WTC11 (cell line): ENCODE measurements around the gene CELF1. TPM values are rescaled to one million over a fixed set of nuclear protein-coding genes. Genes with fewer than 3 reads are reported as not detected.

Source experiments
- ATAC-seq: fragments of 200-7000 bp; cut with Tn5 transposase; 2 replicates; pipeline ENCODE4 v1.10.0; 2021; ENCODE audit warnings: mild to moderate bottlenecking, moderate library complexity
- CTCF ChIA-PET: fragments of 300-600 bp; sonication (Branson Sonifier 250); formaldehyde crosslinking; loops from one replicate; lab custom pipeline; 2021; ENCODE audit warnings: antibody characterized with exemption; lab: Charles Lee
- POLR2A ChIA-PET: fragments of 350-600 bp; sonication (Branson Sonifier 250); formaldehyde crosslinking; loops from one replicate; lab custom pipeline; 2021; ENCODE audit warnings: antibody characterized with exemption; lab: Charles Lee
- DNase-seq: peaks from one replicate; pipeline ENCODE4 v3.0.0; 2021; ENCODE audit warnings: low spot score
- H3K27ac Mint-ChIP-seq: 2 replicates; pipeline ENCODE4 v1.8.0; 2021; ENCODE audit warnings: mixed read lengths
- H3K27me3 Mint-ChIP-seq: 2 replicates; pipeline ENCODE4 v1.8.0; 2021; ENCODE audit warnings: low read depth, mild to moderate bottlenecking, moderate library complexity, mixed read lengths
- H3K36me3 Mint-ChIP-seq: 2 replicates; pipeline ENCODE4 v1.8.0; 2021; ENCODE audit warnings: mixed read lengths
- H3K4me1 Mint-ChIP-seq: 2 replicates; pipeline ENCODE4 v1.8.0; 2022; ENCODE audit warnings: mixed read lengths
- H3K4me3 Mint-ChIP-seq: 2 replicates; pipeline ENCODE4 v1.8.0; 2021; ENCODE audit warnings: mild to moderate bottlenecking, moderate library complexity, mixed read lengths
- H3K9me3 Mint-ChIP-seq: 2 replicates; pipeline ENCODE4 v1.8.0; 2021; ENCODE audit warnings: mixed read lengths
- CREB1 ChIP-seq: sonication (generic); formaldehyde crosslinking; IDR thresholded peaks from 2 replicates; pipeline ENCODE4 v1.8.0; 2023; ENCODE audit warnings: mild to moderate bottlenecking, missing genetic modification reagents
- HMGA2 ChIP-seq: fragments of 250-450 bp; sonication (Bioruptor Pico); IDR thresholded peaks from 2 replicates; pipeline ENCODE4 v1.4.0; 2021; ENCODE audit warnings: mild to moderate bottlenecking, moderate library complexity
- IRF2 ChIP-seq: sonication (generic); formaldehyde crosslinking; IDR thresholded peaks from 2 replicates; pipeline ENCODE4 v1.8.0; 2022; ENCODE audit warnings: low read depth, missing genetic modification reagents, borderline replicate concordance
- MXD4 ChIP-seq: fragments of 250-450 bp; sonication (Bioruptor Pico); IDR thresholded peaks from 2 replicates; pipeline ENCODE4 v1.8.0; 2021; ENCODE audit warnings: mild to moderate bottlenecking, moderate library complexity, borderline replicate concordance
- NR3C1 ChIP-seq: sonication (generic); formaldehyde crosslinking; conservative IDR thresholded peaks from 2 replicates; pipeline ENCODE4 v1.8.1; 2023; ENCODE audit warnings: low read depth, mild to moderate bottlenecking, missing genetic modification reagents
- OVOL2 ChIP-seq: fragments of 250-450 bp; sonication (Bioruptor Pico); IDR thresholded peaks from 2 replicates; pipeline ENCODE4 v1.9.0; 2021; ENCODE audit warnings: mild to moderate bottlenecking, borderline replicate concordance
- RORB ChIP-seq: fragments of 250-450 bp; sonication (Bioruptor Pico); IDR thresholded peaks from 2 replicates; pipeline ENCODE4 v1.9.0; 2021; ENCODE audit warnings: mild to moderate bottlenecking
- SMAD3 ChIP-seq: sonication (generic); formaldehyde crosslinking; IDR thresholded peaks from 2 replicates; pipeline ENCODE4 v1.8.0; 2022; ENCODE audit warnings: missing genetic modification reagents, mild to moderate bottlenecking, borderline replicate concordance
- TCF7 ChIP-seq: sonication (generic); formaldehyde crosslinking; IDR thresholded peaks from 2 replicates; pipeline ENCODE4 v1.8.0; 2022; ENCODE audit warnings: mild to moderate bottlenecking, low read depth, missing genetic modification reagents, moderate library complexity
- ZNF121 ChIP-seq: sonication (generic); formaldehyde crosslinking; IDR thresholded peaks from 2 replicates; pipeline ENCODE4 v1.8.0; 2023; ENCODE audit warnings: missing genetic modification reagents
- ZNF232 ChIP-seq: sonication (generic); formaldehyde crosslinking; IDR thresholded peaks from 2 replicates; pipeline ENCODE4 v1.8.0; 2022; ENCODE audit warnings: mild to moderate bottlenecking, missing genetic modification reagents
- ZNF671 ChIP-seq: fragments of 250-450 bp; sonication (Bioruptor Pico); IDR thresholded peaks from 2 replicates; pipeline ENCODE4 v1.8.0; 2021; ENCODE audit warnings: mild to moderate bottlenecking
- total RNA-seq: library from RNA; stranded (reverse); gene quantifications from 3 replicates; pipeline ENCODE4 v1.2.3, GENCODE V29; 2021
- TF ChIP-seq, protein P1 (sequence below): fragments of 250-450 bp; sonication (Bioruptor Pico); IDR thresholded peaks from 2 replicates; pipeline ENCODE4 v1.9.0; 2021; ENCODE audit warnings: mild to moderate bottlenecking
- TF ChIP-seq, protein P2 (sequence below): fragments of 200-600 bp; IDR thresholded peaks from 2 replicates; pipeline ENCODE4 v1.8.0; 2022; ENCODE audit warnings: antibody characterized with exemption
- TF ChIP-seq, protein P3 (sequence below): sonication (generic); formaldehyde crosslinking; IDR thresholded peaks from 2 replicates; pipeline ENCODE4 v1.8.0; 2022; ENCODE audit warnings: mild to moderate bottlenecking, missing genetic modification reagents
- TF ChIP-seq, protein P4 (sequence below): sonication (generic); formaldehyde crosslinking; IDR thresholded peaks from 2 replicates; pipeline ENCODE4 v1.8.1; 2023; ENCODE audit warnings: mild to moderate bottlenecking, missing genetic modification reagents
- TF ChIP-seq, protein P5 (sequence below): sonication (generic); formaldehyde crosslinking; IDR thresholded peaks from 2 replicates; pipeline ENCODE4 v1.8.1; 2022; ENCODE audit warnings: low read depth, mild to moderate bottlenecking, moderate library complexity, missing genetic modification reagents, borderline replicate concordance
- TF ChIP-seq, protein P6 (sequence below): sonication (generic); formaldehyde crosslinking; IDR thresholded peaks from 2 replicates; pipeline ENCODE4 v1.8.1; 2022; ENCODE audit warnings: mild to moderate bottlenecking, moderate library complexity, missing genetic modification reagents
- TF ChIP-seq, protein P7 (sequence below): sonication (generic); formaldehyde crosslinking; IDR thresholded peaks from 2 replicates; pipeline ENCODE4 v1.8.0; 2023; ENCODE audit warnings: missing genetic modification reagents
- TF ChIP-seq, protein P8 (sequence below): sonication (generic); formaldehyde crosslinking; IDR thresholded peaks from 2 replicates; pipeline ENCODE4 v1.8.1; 2022; ENCODE audit warnings: mild to moderate bottlenecking, missing genetic modification reagents, moderate library complexity, borderline replicate concordance

Gene CELF1
- total RNA-seq, 1 experiment from 2014 or later, result 177 TPM

DNA sequence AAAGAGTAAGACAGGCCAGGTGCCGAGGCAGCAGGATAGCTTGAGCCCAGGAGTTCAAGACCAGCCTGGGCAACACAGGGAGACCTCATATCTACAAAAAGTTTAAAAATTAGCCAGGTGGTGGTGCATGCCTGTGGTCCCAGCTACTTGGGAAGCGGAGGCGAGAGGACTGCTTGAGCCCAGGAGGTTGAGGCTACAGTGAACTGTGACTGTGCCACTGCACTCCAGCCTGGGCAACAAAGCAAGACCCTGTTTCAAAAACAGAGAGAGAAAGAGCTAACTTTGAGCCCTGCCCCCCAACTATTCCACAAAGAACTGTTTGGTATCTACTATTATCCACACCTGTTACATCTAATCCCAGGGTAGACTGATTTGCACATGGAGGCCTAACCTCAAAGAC is 54.8 kb downstream of the CELF1 start:
- TF ChIP-seq, protein P1, sequence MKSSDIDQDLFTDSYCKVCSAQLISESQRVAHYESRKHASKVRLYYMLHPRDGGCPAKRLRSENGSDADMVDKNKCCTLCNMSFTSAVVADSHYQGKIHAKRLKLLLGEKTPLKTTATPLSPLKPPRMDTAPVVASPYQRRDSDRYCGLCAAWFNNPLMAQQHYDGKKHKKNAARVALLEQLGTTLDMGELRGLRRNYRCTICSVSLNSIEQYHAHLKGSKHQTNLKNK (CRISPR knock-in tag), result no peak
- TF ChIP-seq TCF7 (no peak), ZNF121 (CRISPR knock-in tag) (peak; percentile 87)
- ATAC-seq (no peak), DNase-seq (no peak)
- no peak overlapping the region for H3K4me3 Mint-ChIP-seq
- 0 out of 2 replicates have a peak overlapping the region, but pooled peaks have one; percentile 11 for H3K27ac Mint-ChIP-seq
- H3K36me3 Mint-ChIP-seq, result peaks cover 6% of the 10 kb centered on the region
- no peaks in the 10 kb centered on the region for H3K9me3 Mint-ChIP-seq
- H3K4me1 Mint-ChIP-seq, result peaks cover 54% of the 10 kb centered on the region
- POLR2A ChIA-PET, result interaction anchor here (0.6 kb wide), 1 partner anchor 19 kb away, joined by 3 read pairs; no protein-coding TSS in a partner anchor
- CTCF ChIA-PET, result interaction anchor here (0.9 to 1.8 kb wide), 3 partner anchors 14 to 55 kb away, joined by 4 to 6 read pairs (median 5); no protein-coding TSS in a partner anchor
- no peaks in the 10 kb centered on the region for H3K27me3 Mint-ChIP-seq

DNA sequence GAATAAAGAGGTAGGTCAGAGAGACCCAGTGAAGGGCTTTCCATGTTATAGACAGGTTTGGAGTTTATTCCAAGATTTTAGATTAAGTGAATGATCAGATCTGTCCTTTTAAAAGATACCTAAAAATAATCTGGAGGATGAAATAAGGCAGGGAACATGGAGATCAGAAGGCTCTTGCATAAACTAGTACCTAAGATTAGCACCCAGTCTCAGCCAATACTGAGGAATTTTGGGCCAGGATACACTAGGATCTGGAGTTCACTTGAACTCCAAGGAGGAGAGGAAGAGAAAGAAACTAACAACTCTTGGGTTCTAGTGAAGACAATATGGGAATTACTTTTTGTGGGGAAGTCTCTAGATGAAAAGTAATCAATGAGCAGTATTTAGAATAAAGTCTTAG is 56.1 kb downstream of the CELF1 start:
- Mint-ChIP-seq H3K36me3 (peaks cover 6% of the 10 kb centered on the region), H3K9me3 (no peaks in the 10 kb centered on the region), H3K4me1 (peaks cover 43% of the 10 kb centered on the region), H3K4me3 (no peak overlapping the region), H3K27me3 (no peaks in the 10 kb centered on the region), H3K27ac (no peak overlapping the region)
- TF ChIP-seq SMAD3, result no peak
- TF ChIP-seq, protein P2, sequence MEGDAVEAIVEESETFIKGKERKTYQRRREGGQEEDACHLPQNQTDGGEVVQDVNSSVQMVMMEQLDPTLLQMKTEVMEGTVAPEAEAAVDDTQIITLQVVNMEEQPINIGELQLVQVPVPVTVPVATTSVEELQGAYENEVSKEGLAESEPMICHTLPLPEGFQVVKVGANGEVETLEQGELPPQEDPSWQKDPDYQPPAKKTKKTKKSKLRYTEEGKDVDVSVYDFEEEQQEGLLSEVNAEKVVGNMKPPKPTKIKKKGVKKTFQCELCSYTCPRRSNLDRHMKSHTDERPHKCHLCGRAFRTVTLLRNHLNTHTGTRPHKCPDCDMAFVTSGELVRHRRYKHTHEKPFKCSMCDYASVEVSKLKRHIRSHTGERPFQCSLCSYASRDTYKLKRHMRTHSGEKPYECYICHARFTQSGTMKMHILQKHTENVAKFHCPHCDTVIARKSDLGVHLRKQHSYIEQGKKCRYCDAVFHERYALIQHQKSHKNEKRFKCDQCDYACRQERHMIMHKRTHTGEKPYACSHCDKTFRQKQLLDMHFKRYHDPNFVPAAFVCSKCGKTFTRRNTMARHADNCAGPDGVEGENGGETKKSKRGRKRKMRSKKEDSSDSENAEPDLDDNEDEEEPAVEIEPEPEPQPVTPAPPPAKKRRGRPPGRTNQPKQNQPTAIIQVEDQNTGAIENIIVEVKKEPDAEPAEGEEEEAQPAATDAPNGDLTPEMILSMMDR, result no peak
- TF ChIP-seq, protein P3, sequence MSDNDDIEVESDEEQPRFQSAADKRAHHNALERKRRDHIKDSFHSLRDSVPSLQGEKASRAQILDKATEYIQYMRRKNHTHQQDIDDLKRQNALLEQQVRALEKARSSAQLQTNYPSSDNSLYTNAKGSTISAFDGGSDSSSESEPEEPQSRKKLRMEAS (CRISPR knock-in tag), result no peak
- DNase-seq (no peak), ATAC-seq (no peak)
- POLR2A ChIA-PET, result no interaction called here
- CTCF ChIA-PET, result no interaction called here

DNA sequence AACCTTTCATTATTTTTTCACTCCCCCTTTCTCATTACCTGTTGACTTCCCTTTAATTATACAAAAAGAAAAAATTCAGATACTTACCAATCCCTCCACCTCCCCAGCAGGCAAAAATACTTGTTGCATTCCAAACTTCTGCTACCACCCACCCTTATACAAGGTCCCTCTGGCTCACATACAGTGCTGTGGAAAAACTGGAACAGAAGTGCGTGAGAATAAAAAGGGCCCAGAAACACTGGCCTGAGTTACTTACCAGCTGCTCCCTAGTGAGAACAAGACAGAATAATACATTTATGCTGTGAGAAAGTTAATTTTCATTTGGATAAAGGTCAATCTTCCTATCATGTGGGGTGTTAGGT is 57.1 kb downstream of the CELF1 start:
- POLR2A ChIA-PET, result no interaction called here
- no peak overlapping the region for H3K27ac Mint-ChIP-seq
- H3K36me3 Mint-ChIP-seq, result peaks cover 6% of the 10 kb centered on the region
- no peak overlapping the region for H3K4me3 Mint-ChIP-seq
- H3K9me3 Mint-ChIP-seq, result no peaks in the 10 kb centered on the region
- no peaks in the 10 kb centered on the region for H3K27me3 Mint-ChIP-seq
- DNase-seq (no peak), ATAC-seq (no peak)
- CTCF ChIA-PET, result interaction anchor here (1.0 kb wide), 1 partner anchor 41 kb away, joined by 3 read pairs; no protein-coding TSS in a partner anchor
- H3K4me1 Mint-ChIP-seq, result peaks cover 36% of the 10 kb centered on the region
- TF ChIP-seq, protein P4, sequence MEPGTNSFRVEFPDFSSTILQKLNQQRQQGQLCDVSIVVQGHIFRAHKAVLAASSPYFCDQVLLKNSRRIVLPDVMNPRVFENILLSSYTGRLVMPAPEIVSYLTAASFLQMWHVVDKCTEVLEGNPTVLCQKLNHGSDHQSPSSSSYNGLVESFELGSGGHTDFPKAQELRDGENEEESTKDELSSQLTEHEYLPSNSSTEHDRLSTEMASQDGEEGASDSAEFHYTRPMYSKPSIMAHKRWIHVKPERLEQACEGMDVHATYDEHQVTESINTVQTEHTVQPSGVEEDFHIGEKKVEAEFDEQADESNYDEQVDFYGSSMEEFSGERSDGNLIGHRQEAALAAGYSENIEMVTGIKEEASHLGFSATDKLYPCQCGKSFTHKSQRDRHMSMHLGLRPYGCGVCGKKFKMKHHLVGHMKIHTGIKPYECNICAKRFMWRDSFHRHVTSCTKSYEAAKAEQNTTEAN (CRISPR knock-in tag), result no peak
- no peak for TF ChIP-seq ZNF232 (CRISPR knock-in tag)
- TF ChIP-seq, protein P2, result no peak
- TF ChIP-seq, protein P5, sequence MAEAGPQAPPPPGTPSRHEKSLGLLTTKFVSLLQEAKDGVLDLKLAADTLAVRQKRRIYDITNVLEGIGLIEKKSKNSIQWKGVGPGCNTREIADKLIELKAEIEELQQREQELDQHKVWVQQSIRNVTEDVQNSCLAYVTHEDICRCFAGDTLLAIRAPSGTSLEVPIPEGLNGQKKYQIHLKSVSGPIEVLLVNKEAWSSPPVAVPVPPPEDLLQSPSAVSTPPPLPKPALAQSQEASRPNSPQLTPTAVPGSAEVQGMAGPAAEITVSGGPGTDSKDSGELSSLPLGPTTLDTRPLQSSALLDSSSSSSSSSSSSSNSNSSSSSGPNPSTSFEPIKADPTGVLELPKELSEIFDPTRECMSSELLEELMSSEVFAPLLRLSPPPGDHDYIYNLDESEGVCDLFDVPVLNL, result no peak
- TF ChIP-seq CREB1 (CRISPR knock-in tag), result no peak
- no peak for TF ChIP-seq NR3C1 (CRISPR knock-in tag)
- no peak for TF ChIP-seq OVOL2 (CRISPR knock-in tag)
- TF ChIP-seq, protein P6, sequence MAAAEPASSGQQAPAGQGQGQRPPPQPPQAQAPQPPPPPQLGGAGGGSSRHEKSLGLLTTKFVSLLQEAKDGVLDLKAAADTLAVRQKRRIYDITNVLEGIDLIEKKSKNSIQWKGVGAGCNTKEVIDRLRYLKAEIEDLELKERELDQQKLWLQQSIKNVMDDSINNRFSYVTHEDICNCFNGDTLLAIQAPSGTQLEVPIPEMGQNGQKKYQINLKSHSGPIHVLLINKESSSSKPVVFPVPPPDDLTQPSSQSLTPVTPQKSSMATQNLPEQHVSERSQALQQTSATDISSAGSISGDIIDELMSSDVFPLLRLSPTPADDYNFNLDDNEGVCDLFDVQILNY, result no peak
- TF ChIP-seq RORB, result no peak
- TF ChIP-seq MXD4 (CRISPR knock-in tag), result no peak
- TF ChIP-seq, protein P7, sequence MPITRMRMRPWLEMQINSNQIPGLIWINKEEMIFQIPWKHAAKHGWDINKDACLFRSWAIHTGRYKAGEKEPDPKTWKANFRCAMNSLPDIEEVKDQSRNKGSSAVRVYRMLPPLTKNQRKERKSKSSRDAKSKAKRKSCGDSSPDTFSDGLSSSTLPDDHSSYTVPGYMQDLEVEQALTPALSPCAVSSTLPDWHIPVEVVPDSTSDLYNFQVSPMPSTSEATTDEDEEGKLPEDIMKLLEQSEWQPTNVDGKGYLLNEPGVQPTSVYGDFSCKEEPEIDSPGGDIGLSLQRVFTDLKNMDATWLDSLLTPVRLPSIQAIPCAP (CRISPR knock-in tag), result no peak
- no peak for TF ChIP-seq IRF2 (CRISPR knock-in tag)
- TF ChIP-seq, protein P8, sequence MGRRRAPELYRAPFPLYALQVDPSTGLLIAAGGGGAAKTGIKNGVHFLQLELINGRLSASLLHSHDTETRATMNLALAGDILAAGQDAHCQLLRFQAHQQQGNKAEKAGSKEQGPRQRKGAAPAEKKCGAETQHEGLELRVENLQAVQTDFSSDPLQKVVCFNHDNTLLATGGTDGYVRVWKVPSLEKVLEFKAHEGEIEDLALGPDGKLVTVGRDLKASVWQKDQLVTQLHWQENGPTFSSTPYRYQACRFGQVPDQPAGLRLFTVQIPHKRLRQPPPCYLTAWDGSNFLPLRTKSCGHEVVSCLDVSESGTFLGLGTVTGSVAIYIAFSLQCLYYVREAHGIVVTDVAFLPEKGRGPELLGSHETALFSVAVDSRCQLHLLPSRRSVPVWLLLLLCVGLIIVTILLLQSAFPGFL (CRISPR knock-in tag), result no peak
- no peak for TF ChIP-seq ZNF671 (CRISPR knock-in tag)
- TF ChIP-seq HMGA2 (CRISPR knock-in tag), result no peak
- no peak for TF ChIP-seq SMAD3
